Endothelial cell of umbilical vein (primary cell): ENCODE data around the gene TXNDC2. TPM values are rescaled to one million over a fixed set of nuclear protein-coding genes. Genes with fewer than 3 reads are reported as not detected.

Experiments used
- BruUV-seq: library from RNA; stranded (reverse); fragments of 400-500 nt; replicated peaks from 2 replicates; lab custom pipeline; 2021; lab: Mats Ljungman, UMichigan
- CTCF ChIA-PET: fragments of 300-600, 350-600 bp; sonication (Branson Sonifier 250); formaldehyde crosslinking; loops from one replicate; lab custom pipeline; 2021; ENCODE audit warnings: antibody characterized with exemption, inconsistent platforms; lab: Charles Lee
- POLR2A ChIA-PET: fragments of 300-600, 350-600 bp; sonication (Branson Sonifier 250); formaldehyde crosslinking; loops from one replicate; lab custom pipeline; 2021; ENCODE audit warnings: antibody characterized with exemption, inconsistent platforms; lab: Charles Lee
- DNase-seq: peaks from one replicate; pipeline ENCODE4 v3.0.0-alpha.2; 2011; ENCODE audit warnings: low read depth, low spot score
- FAIRE-seq: peaks from 2 replicates; lab custom pipeline; 2011; peaks lifted over from hg19 to GRCh38; lab: Jason Lieb, UNC
- H2AFZ ChIP-seq: 2 replicates; pipeline ENCODE4 v1.6.0; 2012; ENCODE audit warnings: low read depth, low read length, control low read depth, inconsistent platforms
- H3K27ac ChIP-seq: 2 replicates; pipeline ENCODE4 v1.5.1; 2011; ENCODE audit warnings: low read depth, mild to moderate bottlenecking, control low read depth, low read length, moderate library complexity; ENCODE audit not compliant: insufficient read depth
- H3K27me3 ChIP-seq, 2 experiments: 2 replicates each; pipeline versions ENCODE4 v1.6.0 to v1.6.1; 2011; ENCODE audit warnings: low read length in 2 of 2, mixed read lengths in 1 of 2; ENCODE audit not compliant: control insufficient read depth in 2 of 2, insufficient read depth in 2 of 2
- H3K36me3 ChIP-seq, 2 experiments: 2 replicates in 1 of 2; 3 replicates in 1 of 2; pipeline ENCODE4 v1.5.1; 2011; ENCODE audit warnings: low read length in 2 of 2, mild to moderate bottlenecking in 1 of 2, moderate library complexity in 1 of 2; ENCODE audit not compliant: control insufficient read depth in 2 of 2, insufficient read depth in 2 of 2; ENCODE audit errors: extremely low read depth in 1 of 2
- H3K4me1 ChIP-seq: 3 replicates; pipeline ENCODE4 v1.5.1; 2011; ENCODE audit warnings: mild to moderate bottlenecking, low read length; ENCODE audit not compliant: control insufficient read depth, insufficient read depth; ENCODE audit errors: extremely low read depth
- H3K4me2 ChIP-seq: 2 replicates; pipeline ENCODE4 v1.6.1; 2011; ENCODE audit warnings: low read length, control low read depth, mixed read lengths; ENCODE audit not compliant: insufficient read depth
- H3K4me3 ChIP-seq, 3 experiments: fragments of 200-600 bp in 1 of 3; sonication (generic), shearing (Covaris generic) in 1 of 3; replicated peaks in 1 of 3; 2 replicates each; pipeline ENCODE4 v1.5.1; 2011 to 2016; ENCODE audit warnings: control low read depth in 3 of 3, low read length in 3 of 3, mild to moderate bottlenecking in 2 of 3, inconsistent platforms in 1 of 3, low read depth in 1 of 3, moderate library complexity in 1 of 3; ENCODE audit not compliant: insufficient read depth in 1 of 3
- H3K79me2 ChIP-seq: 2 replicates; pipeline ENCODE4 v1.6.0; 2012; ENCODE audit warnings: low read length, inconsistent platforms; ENCODE audit not compliant: control insufficient read depth, insufficient read depth
- H3K9ac ChIP-seq: replicated peaks from 2 replicates; pipeline ENCODE3; 2011; ENCODE audit warnings: low read length, control low read depth; ENCODE audit not compliant: insufficient read depth; ENCODE audit errors: extremely low read depth
- H3K9me1 ChIP-seq: replicated peaks from 3 replicates; pipeline ENCODE4 v1.6.0; 2011; ENCODE audit warnings: mild to moderate bottlenecking, low read length; ENCODE audit not compliant: control insufficient read depth, insufficient read depth; ENCODE audit errors: extremely low read depth
- H3K9me3 ChIP-seq: replicated peaks from 2 replicates; pipeline ENCODE4 v1.5.1; 2012; ENCODE audit warnings: low read length, inconsistent platforms; ENCODE audit not compliant: control insufficient read depth, insufficient read depth
- H4K20me1 ChIP-seq: replicated peaks from 2 replicates; pipeline ENCODE3; 2011; ENCODE audit warnings: mild to moderate bottlenecking, low read length; ENCODE audit not compliant: control insufficient read depth, insufficient read depth; ENCODE audit errors: extremely low read depth
- CTCF ChIP-seq, 2 donors: IDR thresholded peaks; 1 replicate in 1 of 2; 2 replicates in 1 of 2; pipeline ENCODE4 v1.5.1; 2011; ENCODE audit warnings: low read length in 2 of 2, mild to moderate bottlenecking in 2 of 2, moderate library complexity in 2 of 2, control low read depth in 1 of 2, inconsistent platforms in 1 of 2, low read depth in 1 of 2; ENCODE audit not compliant: insufficient read depth in 1 of 2; ENCODE audit errors: extremely low read depth in 1 of 2
- EZH2 ChIP-seq: IDR thresholded peaks from 2 replicates; pipeline ENCODE4 v1.6.1; 2012; ENCODE audit warnings: borderline replicate concordance, low read depth, mild to moderate bottlenecking, moderate library complexity, low read length, inconsistent platforms; ENCODE audit not compliant: severe bottlenecking
- FOS ChIP-seq: IDR thresholded peaks from 2 replicates; pipeline ENCODE4 v1.6.1; 2011; ENCODE audit warnings: mild to moderate bottlenecking, low read length, moderate library complexity, borderline replicate concordance; ENCODE audit not compliant: insufficient read depth
- GATA2 ChIP-seq: IDR thresholded peaks from 2 replicates; pipeline ENCODE4 v1.7.0; 2011; ENCODE audit warnings: low read depth, mild to moderate bottlenecking, moderate library complexity, mixed read lengths, low read length; ENCODE audit not compliant: insufficient read length, insufficient read depth
- JUN ChIP-seq: IDR thresholded peaks from 2 replicates; pipeline ENCODE4 v1.6.1; 2011; ENCODE audit warnings: borderline replicate concordance, low read depth; ENCODE audit not compliant: insufficient read length, insufficient read depth
- MYC ChIP-seq: IDR thresholded peaks from one replicate; pipeline ENCODE4 v1.6.1; 2011; ENCODE audit warnings: mild to moderate bottlenecking, low read depth, low read length
- POLR2A ChIP-seq: IDR thresholded peaks from 2 replicates; pipeline ENCODE4 v1.6.1; 2012; ENCODE audit warnings: low read depth, mild to moderate bottlenecking, control low read depth, low read length
- POLR2AphosphoS5 ChIP-seq: IDR thresholded peaks from 2 replicates; pipeline ENCODE4 v1.6.1; 2012; ENCODE audit warnings: low read depth, mild to moderate bottlenecking, control low read depth, low read length, moderate library complexity; ENCODE audit not compliant: insufficient read depth
- dilution Hi-C: fragments of 300-500 bp; cut with MboI; formaldehyde crosslinking; loops from one replicate; pipeline ENCODE4 v1.15.0; 2019; ENCODE audit warnings: low sequenced_read_pairs; ENCODE audit not compliant: extremely low pct_ligation_motif_present
- intact Hi-C: fragments of 100-400 bp; cut with micrococcal nuclease; formaldehyde crosslinking; loops from one replicate; pipeline ENCODE4 v1.10.0; 2022
- polyA plus RNA-seq, 4 experiments: library from polyadenylated mRNA; depleted of rRNA in 3 of 4; stranded (reverse) in 3 of 4; unstranded in 1 of 4; fragments of >200 nt; gene quantifications; 2 replicates each; pipeline versions ENCODE4 v1.2.1 to v1.2.3, GENCODE V29; 2011 to 2012; ENCODE audit warnings: missing spikeins in 1 of 4
- total RNA-seq: library from RNA; stranded (reverse); gene quantifications from 2 replicates; pipeline ENCODE4 v1.2.3, GENCODE V29; 2021
- TF ChIP-seq, protein P1 (sequence below): IDR thresholded peaks from 2 replicates; pipeline ENCODE4 v1.6.1; 2011; ENCODE audit not compliant: insufficient read depth, insufficient read length

TXNDC2 gene
- total and polyA plus RNA-seq, 2 donors (not counting 3 experiments of a cell fraction or from before 2014, with no cell fraction given), result 0.12 TPM; not detected in 1

GRCh38 chr18:9922592-9923311 is 37.0 kb downstream of the TXNDC2 start:
- H3K27me3 ChIP-seq, result no peaks in the 10 kb centered on the region
- no peak for DNase-seq
- peak overlapping the region; percentile 12 for H3K4me2 ChIP-seq
- dilution Hi-C loops (no loop called here), intact Hi-C loops (no loop called here)
- H3K9me1 ChIP-seq, result no peaks in the 10 kb centered on the region
- ChIA-PET POLR2A (no interaction called here), CTCF (interaction anchor here (1.6 kb wide), 1 partner anchor 91 kb away, joined by 3 read pairs; no protein-coding TSS in a partner anchor)
- H3K9ac ChIP-seq, result no peak overlapping the region
- TF ChIP-seq JUN (no peak), MYC (no peak), FOS (no peak), GATA2 (no peak), CTCF (IDR thresholded peaks at IDR 0.05; ENCODE audit: extremely low read depth in 1 of 2, insufficient read depth in 1 of 2, low read depth in 1 of 2, low read length in 2 of 2) (no peak), POLR2AphosphoS5 (no peak), EZH2 (no peak), POLR2A (no peak)
- TF ChIP-seq, protein P1, sequence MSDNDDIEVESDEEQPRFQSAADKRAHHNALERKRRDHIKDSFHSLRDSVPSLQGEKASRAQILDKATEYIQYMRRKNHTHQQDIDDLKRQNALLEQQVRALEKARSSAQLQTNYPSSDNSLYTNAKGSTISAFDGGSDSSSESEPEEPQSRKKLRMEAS, result no peak
- no peak for FAIRE-seq
- no peak overlapping the region for H2AFZ ChIP-seq
- H3K36me3 ChIP-seq, result no peaks in the 10 kb centered on the region
- no peak overlapping the region for H3K27ac ChIP-seq
- H3K4me3 ChIP-seq, result no peak overlapping the region
- no TSS peak for BruUV-seq
- H4K20me1 ChIP-seq, result peaks cover 35% of the 10 kb centered on the region
- peaks cover 100% of the 10 kb centered on the region for H3K79me2 ChIP-seq
- peaks cover 35% of the 10 kb centered on the region for H3K4me1 ChIP-seq
- no peaks in the 10 kb centered on the region for H3K9me3 ChIP-seq
